Measurements from ENCODE around the gene CSF2RB.

DNA sequence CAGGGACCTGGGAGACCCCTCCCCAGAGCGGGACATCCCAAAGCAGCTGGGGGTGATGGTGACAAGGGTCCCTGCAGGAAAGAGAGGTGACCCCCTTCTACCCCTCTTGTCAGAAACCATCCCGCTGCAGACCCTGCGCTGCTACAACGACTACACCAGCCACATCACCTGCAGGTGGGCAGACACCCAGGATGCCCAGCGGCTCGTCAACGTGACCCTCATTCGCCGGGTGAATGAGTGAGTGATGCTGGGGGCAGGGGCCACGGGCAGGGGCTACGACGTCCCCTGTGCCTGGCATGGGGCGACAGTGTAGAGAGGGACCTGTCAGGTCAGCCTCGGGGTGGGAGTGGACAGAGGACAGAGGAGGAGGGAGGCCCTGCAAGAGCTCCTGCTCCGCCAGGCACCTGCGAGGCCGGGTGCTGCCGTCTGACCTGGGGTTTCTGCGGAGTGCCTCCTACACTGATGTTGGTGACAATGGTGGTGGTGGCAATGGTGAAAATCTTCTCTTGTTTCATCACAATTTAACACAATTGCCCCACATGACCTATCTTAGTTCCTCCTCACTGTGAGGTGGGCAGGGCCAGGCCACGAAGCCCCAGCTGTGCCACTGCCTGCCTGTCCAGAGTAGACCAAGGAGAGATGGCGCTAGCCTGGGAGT is 9.8 kb downstream of the CSF2RB start:
- TF ChIP-seq, protein P1, sequence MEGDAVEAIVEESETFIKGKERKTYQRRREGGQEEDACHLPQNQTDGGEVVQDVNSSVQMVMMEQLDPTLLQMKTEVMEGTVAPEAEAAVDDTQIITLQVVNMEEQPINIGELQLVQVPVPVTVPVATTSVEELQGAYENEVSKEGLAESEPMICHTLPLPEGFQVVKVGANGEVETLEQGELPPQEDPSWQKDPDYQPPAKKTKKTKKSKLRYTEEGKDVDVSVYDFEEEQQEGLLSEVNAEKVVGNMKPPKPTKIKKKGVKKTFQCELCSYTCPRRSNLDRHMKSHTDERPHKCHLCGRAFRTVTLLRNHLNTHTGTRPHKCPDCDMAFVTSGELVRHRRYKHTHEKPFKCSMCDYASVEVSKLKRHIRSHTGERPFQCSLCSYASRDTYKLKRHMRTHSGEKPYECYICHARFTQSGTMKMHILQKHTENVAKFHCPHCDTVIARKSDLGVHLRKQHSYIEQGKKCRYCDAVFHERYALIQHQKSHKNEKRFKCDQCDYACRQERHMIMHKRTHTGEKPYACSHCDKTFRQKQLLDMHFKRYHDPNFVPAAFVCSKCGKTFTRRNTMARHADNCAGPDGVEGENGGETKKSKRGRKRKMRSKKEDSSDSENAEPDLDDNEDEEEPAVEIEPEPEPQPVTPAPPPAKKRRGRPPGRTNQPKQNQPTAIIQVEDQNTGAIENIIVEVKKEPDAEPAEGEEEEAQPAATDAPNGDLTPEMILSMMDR (IDR thresholded peaks at IDR 0.05): no peak
- TF ChIP-seq POLR2A (IDR thresholded peaks at IDR 0.05): no peak

All from tibial nerve (tissue), 3 donors.